ENCODE data around the gene ADD3.

- TF ChIP-seq CTCF (conservative IDR thresholded peaks at IDR 0.05 in 1 of 2, IDR thresholded peaks at IDR 0.05 in 1 of 2; ENCODE audit: extremely low read depth in 1 of 2, insufficient read depth in 1 of 2, low read depth in 1 of 2, low read length in 2 of 2) (no peak), EZH2 (IDR thresholded peaks at IDR 0.05; ENCODE audit: borderline replicate concordance, low read length) (no peak)
These were observed 144.2 kb downstream of the ADD3 start for GRCh38 chr10:110151971-110152370.

Data from mammary epithelial cell (primary cell).